Measurements from ENCODE around the gene TTC6.

TTC6 gene

DNA sequence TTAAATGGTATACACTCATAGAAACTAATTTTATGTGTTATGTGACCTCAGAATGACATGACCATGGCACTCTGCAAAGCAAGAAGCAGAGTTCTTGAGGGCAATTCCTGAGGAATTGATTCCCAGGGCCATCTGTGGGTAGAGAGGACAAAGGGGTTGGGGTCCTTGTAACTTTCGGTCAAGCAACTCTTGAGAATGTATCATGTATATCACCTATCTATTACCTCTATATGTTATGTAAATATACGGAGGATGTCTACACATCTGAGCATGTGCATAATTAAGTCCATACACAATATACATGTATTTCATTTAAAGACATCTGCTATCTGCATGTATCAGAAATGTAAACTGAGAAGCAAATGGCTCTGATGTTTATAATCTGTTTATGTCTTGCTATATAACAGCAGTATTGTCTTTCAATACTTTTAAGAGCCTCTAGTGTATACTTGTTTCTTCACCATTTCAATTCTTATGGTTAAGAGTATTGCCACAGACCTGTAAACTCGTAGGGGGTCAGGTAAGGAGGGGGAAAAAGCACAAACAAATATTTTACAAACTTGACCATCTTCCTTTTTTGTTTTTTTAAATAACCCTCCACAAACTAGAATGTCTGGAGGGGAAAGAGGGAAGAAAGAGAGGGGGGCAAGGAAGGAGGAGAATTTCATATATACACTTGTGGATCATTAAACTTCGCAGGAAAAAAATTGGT is 4.8 kb upstream of the TTC6 start:
- H3K4me3 ChIP-seq (replicated peaks; ENCODE audit: low read depth, low read length) = no peak overlapping the region
- TF ChIP-seq, protein P1, sequence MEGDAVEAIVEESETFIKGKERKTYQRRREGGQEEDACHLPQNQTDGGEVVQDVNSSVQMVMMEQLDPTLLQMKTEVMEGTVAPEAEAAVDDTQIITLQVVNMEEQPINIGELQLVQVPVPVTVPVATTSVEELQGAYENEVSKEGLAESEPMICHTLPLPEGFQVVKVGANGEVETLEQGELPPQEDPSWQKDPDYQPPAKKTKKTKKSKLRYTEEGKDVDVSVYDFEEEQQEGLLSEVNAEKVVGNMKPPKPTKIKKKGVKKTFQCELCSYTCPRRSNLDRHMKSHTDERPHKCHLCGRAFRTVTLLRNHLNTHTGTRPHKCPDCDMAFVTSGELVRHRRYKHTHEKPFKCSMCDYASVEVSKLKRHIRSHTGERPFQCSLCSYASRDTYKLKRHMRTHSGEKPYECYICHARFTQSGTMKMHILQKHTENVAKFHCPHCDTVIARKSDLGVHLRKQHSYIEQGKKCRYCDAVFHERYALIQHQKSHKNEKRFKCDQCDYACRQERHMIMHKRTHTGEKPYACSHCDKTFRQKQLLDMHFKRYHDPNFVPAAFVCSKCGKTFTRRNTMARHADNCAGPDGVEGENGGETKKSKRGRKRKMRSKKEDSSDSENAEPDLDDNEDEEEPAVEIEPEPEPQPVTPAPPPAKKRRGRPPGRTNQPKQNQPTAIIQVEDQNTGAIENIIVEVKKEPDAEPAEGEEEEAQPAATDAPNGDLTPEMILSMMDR (IDR thresholded peaks at IDR 0.05; ENCODE audit: low read depth, low read length, missing control alignments) = no peak
- DNase-seq (ENCODE audit: extremely low read depth, low read depth) = no peak

- no peak overlapping the region for H3K4me3 ChIP-seq (replicated peaks; ENCODE audit: low read depth, low read length)
Measured at GRCh38 chr14:37591311-37591940, 4.0 kb upstream of the TTC6 start.

DNA sequence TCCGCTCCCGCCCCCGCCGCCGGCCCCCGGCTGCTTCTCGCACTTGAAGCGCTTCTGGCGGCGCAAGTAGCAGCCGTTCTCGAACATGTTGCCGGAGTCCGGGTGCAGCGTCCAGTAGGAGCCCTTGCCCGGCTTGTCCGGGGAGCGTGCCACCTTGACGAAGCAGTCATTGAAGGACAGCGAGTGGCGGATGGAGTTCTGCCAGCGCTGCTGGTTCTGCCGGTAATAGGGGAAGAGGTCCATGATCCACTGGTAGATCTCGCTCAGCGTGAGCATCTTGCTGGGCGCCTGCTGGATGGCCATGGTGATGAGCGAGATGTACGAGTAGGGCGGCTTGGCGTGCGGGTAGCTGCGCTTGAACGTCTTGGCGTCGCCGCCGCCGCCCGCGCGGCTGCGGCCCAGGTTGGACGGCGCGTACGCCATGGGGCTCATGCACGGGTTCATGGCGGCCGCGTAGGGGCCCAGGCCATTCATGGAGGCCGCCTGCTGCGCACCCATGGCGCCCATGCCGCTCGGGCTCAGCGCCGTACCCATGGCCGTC is 3.4 kb upstream of the TTC6 start:
- TF ChIP-seq, protein P1 (IDR thresholded peaks at IDR 0.05; ENCODE audit: low read depth, low read length, missing control alignments) = no peak
- no peak for DNase-seq (ENCODE audit: extremely low read depth, low read depth)
- H3K4me3 ChIP-seq (replicated peaks; ENCODE audit: low read depth, low read length) = no peak overlapping the region

More at GRCh38 chr14:37591311-37591940, 4.0 kb upstream of the TTC6 start:
- no peak for DNase-seq (ENCODE audit: extremely low read depth, low read depth)
- TF ChIP-seq, protein P1 (IDR thresholded peaks at IDR 0.05; ENCODE audit: low read depth, low read length, missing control alignments) = peak; percentile 16

- no peak for DNase-seq (ENCODE audit: extremely low read depth, low read depth)
- TF ChIP-seq, protein P1 (IDR thresholded peaks at IDR 0.05; ENCODE audit: low read depth, low read length, missing control alignments) = no peak
- H3K4me3 ChIP-seq (replicated peaks; ENCODE audit: low read depth, low read length) = no peak overlapping the region
Measured at GRCh38 chr14:37592482-37593408, 2.7 kb upstream of the TTC6 start.

DNA sequence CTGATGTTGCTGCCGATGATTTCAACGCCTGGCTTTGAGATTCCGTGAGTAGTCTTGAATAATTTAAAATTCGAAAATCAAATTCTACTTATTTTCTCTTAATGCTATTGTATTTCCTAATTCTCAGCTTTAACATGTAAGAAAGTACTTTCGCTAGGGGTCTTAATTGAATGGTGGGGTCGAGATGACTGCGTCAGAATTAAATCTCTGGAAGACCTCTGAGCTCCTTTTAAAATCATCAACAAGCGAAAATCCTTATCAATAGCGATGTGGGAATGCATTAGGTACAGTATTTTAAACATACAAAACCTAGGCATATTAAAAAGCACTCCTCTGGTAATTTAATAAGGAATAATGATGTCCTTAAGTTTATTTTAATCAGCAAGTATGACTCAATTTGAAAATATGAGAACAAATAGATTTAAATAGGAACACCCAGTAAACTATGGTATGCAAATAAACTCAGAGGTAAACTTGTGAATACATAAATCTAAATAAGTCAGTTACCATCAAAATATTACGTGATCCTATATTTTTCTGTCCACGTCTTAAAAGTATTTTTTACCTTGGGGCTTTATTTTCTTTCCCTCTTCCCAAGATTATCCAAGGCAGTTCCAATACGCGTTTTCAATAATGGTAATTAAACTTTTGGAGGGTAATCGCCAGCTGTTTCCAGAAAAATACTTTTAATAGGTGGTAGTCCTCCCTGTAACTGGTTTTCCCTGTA is 1.8 kb upstream of the TTC6 start:
- TF ChIP-seq, protein P1 (IDR thresholded peaks at IDR 0.05; ENCODE audit: low read depth, low read length, missing control alignments) = no peak
- no peak overlapping the region for H3K4me3 ChIP-seq (replicated peaks; ENCODE audit: low read depth, low read length)
- no peak for DNase-seq (ENCODE audit: extremely low read depth, low read depth)

All from HFF-Myc (cell line).